ENCODE data around the gene RBP5.

RBP5 gene, protein sequence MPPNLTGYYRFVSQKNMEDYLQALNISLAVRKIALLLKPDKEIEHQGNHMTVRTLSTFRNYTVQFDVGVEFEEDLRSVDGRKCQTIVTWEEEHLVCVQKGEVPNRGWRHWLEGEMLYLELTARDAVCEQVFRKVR

DNA sequence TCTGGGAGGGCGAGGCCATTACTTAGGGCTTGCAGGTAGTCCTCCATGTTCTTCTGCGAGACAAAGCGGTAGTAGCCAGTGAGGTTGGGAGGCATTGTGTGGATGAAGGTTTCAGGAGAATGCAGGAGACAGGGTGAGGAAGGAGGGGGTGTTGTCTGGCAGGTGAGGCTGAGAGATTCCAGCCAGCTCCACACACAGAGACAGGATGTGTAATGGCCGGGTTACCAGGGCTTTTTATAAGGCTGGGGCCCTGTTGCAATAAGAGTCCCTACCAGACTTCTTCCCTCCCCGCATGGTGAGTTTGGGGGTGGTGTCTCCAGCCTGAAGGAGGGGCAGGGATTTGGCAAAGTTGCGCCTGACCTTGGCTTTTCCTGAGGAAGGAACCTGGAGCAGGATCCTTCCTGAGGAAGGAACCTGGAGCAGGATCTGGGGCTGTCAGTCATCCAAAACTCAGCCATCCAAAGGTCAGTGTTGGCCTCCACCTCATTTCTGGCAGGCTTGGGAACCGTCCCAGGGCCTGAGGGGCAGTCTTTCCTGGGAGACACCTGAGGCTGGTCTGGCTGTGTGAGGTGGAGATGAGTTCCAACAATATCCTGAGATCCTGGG, at the start of gene RBP5:
TSS of gene RBP5 (minus strand) at position 209 of the 606 bp plus-strand sequence. CDS start at position 95, 114 bp downstream.
- DNase-seq (ENCODE audit: low read depth), result no peak

DNA sequence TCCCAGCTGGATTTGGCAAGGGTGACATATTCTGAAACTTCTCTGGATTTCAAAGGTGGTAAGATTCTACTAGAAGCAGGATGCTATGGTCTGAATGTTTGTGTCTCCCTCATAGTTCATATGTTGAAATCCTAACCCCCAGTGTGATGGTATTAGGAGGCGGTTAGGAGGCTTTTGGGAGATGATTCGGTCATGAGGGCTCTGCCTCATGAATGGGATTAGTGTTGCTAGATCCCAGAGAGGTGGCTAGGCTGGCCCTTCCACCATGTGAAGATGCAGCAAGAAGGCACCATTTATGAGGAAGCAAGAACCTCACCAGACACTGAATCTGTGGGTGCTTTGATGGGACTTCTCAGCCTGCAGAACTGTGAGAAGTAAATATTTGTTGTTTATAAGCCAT, 49.8 kb upstream of the RBP5 start:
- no peak for DNase-seq (ENCODE audit: low read depth)

DNA sequence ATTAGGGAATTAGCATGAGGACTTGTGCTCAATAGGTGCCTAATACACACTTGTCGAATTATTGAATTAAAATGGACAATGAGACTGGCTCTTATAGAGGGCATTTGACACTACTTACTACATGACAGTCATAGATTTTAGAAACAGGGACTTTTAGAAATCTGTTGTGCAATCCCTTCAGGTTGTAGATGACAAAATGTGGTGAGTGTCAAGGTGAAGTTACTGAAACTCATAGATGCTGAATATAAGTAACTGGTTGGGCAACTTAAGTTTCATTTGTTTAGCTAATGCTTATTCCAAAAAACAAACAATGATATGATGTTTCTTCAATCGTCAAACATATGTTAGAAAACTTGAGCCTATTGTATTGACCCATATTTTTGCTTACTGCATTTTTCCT, 47.9 kb upstream of the RBP5 start:
- DNase-seq (ENCODE audit: low read depth), result no peak

DNA sequence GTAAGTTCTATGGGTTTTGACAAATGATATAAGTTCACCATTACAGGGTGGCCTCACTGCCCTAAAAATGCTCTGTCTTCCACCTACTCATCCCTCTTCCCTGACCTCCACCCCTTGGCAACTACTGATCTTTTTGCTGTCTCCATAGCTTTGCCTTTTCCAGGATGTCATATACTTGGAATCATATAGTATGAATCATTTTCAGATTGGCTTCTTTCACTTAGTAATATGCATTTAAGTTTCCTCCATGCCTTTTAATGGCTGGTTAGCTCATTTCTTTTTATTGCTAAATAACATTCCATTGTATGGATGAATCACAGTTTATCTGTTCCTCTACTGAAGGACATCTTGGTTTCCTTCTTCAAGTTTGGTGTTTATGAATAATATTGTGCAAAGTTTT, 46.8 kb upstream of the RBP5 start:
- DNase-seq (ENCODE audit: low read depth), result no peak

DNA sequence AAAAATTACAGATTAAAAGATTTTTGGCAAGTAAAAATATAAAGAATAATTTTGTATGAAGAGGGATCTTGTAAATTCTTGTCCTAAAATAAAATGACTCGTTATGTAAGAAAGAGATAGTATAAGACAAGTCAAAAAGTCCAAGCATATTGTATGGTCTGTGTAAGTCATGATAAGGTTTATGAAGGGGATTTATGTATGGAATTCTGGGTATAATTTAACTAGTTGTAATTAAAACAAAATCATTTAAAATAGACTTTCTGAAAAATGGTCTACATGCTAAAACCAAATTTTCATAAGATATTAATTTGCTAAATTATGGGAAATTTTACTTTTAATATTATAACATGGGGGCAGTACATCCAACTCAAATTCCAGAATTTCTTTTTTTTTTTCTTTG, 43.2 kb upstream of the RBP5 start:
- DNase-seq (ENCODE audit: low read depth), result no peak

DNA sequence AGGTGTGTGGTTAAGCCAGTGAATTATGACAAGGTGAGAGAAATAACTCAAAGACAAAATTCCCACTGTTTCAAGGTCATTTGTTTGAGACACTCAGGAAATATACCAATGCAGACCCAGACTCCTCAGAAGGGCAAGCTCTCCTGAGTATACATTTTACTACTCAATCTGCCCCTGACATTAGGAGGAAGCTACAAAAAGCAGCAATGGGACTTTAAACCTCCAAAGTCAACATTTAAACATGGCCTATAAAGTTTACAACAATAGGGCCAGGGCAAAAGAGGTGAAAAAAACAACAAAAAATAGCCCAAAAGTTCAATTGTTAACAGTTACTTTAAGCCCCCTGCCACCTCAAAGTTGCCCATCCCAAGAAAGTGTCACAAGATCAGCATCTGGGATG, 41.3 kb upstream of the RBP5 start:
- no peak for DNase-seq (ENCODE audit: low read depth)

DNA sequence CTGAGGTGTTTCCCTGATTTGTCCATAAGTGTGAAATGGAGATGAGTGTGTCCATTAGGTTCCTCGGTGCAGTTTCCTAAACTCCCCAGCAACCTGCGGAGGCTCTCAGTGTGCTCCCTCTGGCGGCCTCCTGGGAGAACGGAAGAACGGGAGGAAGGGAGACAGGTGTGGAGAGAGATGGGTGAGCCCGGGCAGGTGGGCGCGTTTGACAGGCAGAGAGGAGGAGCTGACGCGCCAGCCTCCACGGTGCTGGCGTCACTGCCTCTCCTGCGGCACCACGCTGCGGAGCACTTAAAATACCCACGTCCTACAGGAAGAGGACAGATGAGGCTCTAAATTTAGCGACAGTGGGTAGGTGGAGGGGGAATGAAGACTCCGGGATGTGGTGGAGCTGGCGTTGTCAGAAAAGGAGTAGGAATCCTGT, 34.0 kb upstream of the RBP5 start:
- no peak for DNase-seq (ENCODE audit: low read depth)

DNA sequence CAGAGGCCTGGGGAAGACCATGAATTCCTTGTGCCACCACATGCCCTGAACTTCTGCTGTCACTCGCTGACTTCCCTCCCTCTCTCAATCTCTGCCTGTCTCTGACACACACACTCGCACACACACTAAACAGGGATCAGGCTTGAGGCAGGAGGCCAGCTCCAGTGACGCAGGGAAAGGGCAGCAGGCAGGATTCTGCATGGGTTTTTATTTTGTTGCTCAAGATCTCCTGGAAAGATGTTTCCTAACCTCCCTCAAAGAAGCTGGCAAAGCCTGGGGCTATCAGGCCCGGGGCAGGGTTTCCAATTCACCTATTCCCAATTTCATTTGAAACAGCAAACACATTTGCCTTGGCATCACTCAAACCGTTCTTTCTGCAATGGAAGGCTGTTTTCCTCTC, 33.1 kb upstream of the RBP5 start:
- DNase-seq (ENCODE audit: low read depth), result no peak

DNA sequence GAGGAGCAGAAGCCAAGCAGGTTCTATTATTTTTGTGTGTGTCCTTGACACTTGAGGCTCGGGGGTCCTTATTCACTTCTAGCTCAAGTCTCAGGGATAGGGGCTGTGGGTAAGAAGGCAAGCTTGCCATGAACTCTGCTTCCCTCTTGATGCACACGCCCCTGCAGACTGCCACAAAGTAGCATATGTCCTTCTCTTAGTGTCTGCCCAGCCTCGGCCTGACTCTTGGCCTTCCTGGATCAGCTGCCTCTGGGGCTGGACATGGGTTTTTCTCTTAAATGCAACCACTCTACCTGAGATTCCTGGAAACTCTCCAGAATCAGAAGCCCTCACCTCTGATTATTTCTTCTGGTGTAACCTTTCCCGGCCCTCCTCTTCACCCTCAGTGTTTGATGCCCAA, 32.6 kb upstream of the RBP5 start:
- DNase-seq (ENCODE audit: low read depth), result no peak

DNA sequence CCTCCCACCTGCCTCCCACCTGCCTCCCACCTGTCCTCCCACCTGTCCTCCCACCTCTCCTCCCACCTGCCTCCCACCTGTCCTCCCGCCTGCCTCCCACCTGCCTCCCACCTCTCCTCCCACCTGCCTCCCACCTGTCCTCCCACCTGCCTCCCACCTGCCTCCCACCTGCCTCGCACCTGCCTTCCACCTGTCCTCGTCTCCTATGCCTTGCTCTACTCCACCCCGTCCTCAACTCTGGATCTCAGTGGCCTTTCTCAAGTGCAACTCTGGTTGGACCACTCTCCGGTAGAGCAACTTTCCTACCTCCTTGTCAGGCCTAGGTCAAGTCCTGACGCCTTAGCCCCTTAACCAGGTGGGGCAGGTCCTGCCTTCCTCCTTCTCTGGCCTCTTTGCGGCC, 31.5 kb upstream of the RBP5 start:
- no peak for DNase-seq (ENCODE audit: low read depth)

DNA sequence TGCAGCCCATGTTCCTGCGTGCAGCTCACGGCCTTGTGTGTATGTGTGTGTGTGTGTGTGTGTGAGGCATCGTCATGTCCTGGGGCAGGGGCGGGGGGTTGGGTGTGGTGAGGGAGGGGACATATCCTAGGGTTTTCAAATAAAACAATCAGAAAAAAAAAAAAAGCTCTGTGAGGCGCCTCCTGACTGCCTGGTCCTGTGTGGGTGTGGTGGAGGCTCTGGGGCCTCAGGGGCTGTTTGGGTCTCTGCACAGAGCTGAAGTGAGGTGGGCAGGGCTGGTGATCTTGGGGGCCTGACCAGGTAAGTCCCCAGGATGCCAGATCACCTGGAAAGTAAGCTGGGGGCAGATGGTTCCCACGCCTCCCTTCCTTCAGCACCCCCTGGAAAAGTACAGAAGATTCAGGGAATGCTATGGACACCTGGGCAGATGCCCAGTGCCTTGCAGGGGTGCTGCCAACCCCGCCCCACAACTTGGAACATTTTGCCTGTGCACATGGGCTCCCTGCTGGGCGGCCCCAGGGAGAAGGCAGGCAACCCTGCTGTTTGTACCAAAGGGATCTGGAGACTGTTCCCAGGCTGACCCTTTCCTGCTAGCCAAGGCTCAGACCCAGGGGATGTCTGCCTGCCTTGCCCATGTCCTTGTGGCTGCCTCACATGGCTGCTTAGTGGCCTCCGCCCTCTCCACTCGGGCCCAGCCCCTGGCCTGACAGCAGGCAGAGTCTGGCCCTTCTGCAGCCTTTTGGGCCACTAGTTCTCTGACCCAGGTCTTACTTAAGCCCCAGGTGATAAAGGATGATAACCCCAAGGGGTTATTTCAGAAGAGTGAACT, 30.3 kb upstream of the RBP5 start:
- DNase-seq (ENCODE audit: low read depth), result no peak

DNA sequence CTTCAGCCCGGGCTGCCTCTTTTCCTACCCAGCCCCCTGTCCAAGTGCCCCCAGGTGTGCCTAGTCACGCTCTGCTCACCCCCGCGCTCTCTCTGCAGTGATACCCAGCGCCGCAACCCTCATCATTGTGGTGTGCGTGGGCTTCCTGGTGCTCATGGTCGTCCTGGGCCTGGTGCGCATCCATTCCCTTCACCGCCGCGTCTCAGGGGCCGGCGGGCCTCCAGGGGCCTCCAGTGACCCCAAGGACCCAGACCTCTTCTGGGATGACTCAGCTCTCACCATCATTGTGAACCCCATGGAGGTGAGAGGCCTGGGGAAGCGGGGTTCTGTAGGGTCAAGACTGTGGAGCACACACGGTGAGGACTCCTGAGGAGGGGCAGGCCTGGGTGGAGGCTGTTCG, 28.7 kb upstream of the RBP5 start:
- DNase-seq (ENCODE audit: low read depth), result no peak

DNA sequence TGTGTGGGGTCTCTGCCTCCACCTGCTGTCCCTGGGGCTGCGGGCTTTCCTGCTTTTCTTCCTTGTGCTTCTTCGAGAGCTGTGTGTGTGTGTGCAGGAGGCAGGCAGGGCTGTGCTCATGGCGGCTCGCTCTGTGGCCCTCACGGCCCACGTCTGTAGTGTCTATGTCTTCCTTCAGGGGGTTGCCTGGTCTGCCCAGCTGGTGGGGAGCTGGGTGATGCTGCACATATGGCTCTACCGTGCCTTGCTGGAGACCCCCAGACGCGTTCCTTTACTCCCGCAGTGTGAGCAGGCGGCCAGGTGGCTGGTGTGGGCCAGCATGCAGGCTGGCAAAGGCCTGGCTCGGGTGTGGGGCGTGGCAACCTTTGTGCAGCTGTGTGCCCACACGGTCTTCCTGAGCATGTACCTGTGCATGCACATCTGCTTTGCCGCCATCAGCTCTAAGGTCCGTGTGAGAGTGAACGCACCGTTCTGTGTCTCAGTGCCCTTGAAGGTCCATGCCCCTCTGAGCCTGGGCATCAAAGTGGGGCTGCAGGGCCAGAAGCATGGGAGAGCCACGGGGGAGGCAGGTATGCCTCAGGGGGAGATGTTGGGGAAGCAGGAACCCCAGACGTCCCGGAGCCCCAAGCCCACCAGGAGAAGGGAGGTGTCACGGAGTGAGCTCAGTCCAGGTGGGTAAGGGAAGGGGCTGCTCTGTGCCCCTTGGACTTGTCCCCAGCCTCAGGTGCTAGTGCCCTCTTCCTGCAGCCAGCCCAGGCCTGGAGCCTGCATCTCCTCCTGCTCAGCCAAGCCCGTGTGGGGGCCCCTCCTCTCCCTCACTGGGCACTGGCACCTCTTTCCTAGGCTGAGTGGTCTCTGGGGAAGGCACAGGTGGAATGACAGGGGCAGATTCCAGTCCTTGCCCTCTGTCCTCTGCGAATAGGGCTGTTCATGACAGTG, 27.8 kb upstream of the RBP5 start:
- no peak for DNase-seq (ENCODE audit: low read depth)

DNA sequence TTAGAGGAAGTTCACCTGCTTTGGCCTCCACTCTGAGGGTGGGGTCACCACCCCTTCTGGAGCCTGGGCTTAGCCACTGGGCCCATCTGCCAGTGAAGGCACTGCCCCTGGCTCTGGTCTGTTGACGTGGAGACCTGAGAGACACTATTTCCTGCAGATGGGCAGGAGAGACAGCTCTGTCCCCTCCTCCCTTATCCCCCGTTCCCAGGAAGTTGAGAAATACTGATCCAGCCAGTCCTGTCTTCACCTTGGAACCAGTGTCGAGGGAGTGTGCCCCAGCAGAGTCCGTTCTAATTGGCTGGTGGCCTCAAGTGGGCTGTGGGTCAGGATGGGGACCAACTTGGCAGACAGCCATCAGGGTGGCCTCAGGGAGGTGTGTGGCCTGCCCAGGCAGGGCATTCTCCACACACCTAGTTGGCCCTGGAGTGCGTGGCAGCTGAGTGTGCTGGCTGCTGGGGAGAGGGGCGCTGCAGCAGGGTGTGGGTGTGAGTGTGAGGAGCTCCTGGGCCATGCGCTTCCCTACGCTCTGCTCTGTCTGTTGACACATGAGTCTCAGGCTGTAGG, 26.9 kb upstream of the RBP5 start:
- no peak for DNase-seq (ENCODE audit: low read depth)

DNA sequence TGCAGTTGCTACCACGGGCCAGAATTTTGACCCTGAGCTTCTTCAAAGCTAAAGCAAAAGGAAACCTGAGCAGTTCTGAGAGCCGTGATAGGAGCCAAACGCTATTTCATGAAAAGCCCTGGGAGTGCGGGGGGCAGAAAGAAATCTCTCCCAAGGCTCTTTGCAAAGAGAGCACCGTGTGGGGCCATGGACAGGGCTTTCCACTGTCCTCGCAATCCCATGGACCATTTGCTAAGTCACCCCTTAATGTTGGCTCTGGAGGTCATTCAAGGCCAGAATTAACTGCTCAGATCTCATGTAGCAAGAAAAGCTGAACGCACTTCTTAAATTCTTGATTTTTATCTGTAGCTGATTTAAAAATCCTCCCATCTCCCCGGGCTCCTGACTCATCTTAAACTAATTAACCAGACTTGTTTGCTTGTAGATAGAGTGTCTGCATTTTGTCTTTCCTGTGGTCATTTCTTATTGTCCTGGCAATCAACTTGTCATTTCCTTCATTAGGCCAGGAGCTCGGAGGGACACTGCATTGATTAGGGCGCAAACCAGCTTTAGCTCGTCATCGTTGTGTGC, 26.3 kb upstream of the RBP5 start:
- DNase-seq (ENCODE audit: low read depth), result no peak

DNA sequence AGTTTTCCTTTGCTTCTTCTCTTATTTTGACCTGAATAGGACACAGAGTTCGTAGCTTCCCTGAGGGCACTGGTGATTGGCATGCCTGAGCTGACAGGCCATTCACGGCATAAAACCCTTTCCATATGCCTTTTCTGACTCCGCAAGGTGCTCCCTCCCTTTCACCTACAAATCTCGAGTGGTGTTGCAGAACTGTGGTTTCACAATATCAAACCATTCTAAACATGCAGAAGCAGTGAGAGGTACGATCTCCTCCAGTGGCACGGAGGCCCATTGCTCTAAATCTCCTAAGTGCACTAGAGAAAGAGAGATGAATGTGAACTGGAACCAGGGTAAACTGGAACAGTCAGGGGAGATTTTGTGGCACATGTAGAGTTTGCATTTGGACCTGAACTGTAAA, 25.4 kb upstream of the RBP5 start:
- DNase-seq (ENCODE audit: low read depth), result no peak

DNA sequence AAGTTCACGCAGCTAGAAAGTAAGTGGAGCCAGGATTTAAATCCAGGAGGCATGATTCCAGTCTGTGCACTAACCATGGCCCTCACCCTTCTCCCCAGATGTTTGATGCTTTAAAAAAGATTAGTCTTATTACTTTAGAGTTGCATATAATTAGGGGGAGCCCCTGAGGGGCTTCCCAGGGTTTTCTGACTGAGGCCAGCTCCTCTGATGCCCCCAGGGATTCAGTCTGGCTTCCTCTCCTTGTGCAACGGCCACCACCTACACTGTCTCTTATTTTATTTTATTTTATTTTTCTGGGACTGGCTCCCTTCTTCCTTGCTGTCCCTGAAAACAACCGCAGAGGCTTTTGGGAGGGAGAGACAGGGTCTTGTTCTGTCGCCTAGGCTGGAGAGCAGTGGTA, 24.1 kb upstream of the RBP5 start:
- no peak for DNase-seq (ENCODE audit: low read depth)

DNA sequence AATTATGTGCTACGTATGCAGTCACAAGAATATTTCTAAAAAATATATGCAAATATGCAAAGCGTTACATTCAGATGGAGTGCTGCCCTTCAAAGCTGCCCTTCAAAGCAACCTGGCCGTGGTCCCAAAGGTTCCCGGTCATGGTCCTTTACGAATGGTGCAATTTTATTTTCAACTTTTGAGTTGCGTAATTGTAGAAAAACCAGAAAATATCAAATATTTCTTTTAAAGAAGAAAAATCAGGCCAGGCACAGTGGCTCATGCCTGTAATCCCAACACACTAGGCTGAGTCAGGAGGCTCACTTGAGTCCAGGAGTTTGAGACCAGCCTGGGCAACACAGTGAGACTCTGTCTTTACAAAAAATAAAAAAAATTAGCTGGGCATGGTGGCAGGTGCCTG, 22.8 kb upstream of the RBP5 start:
- no peak for DNase-seq (ENCODE audit: low read depth)

DNA sequence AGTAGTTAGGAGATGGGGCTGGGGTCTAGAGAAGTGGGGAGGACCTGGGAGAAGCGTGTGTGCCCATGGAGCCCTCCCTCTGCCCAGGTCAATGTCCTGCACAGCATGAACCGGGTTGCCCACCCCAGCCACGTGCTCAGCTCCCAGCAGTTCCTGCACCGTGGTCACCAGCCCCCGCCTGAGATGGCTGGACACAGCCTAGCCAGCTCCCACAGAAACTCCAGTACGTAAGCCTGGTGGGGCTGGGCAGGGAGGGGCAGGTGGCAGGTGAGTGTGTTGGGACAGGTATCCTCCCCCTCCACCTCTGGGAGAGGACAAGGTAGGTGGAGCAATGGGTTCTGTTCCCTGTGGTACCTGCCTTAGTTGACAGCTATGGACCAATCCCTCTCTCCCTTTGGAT, 22.2 kb upstream of the RBP5 start:
- DNase-seq (ENCODE audit: low read depth), result no peak

DNA sequence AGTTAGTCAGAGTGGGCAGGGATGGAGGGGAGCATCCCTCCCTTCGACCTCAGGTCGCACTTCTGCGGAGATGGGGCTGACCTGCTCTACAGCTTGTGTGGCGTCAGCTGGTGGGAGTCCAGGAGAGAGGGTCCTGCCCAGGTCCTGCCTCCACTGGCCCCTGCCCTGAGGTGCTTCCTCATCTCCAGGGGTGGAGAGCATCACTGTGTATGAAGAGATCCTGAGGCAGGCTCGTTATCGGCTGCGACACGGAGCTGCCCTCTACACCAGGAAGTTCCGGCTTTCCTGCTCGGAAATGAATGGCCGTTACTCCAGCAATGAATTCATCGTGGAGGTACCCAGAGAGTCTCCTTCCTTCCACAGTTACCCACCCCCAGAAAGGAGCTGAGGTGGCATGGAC, 21.7 kb upstream of the RBP5 start:
- no peak for DNase-seq (ENCODE audit: low read depth)

DNA sequence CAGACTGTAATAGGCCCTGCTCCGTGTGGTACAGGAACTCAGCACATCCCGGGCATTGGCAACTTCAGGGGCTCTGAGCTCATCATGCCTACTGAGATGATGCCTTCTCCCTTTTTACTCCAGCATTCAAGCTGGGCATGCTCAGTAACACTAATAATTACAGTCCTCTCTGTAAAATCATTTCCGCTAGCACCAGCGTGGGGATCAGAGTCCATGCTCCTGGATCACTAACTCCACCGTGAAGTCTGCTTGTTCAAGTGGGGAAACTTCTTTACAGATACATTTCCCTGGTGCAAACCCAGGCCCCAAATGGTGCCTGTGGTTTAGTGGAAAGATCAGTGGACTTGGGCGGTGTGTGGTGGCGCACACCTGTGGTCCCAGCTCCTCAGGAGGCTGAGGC, 18.2 kb upstream of the RBP5 start:
- DNase-seq (ENCODE audit: low read depth), result no peak

DNA sequence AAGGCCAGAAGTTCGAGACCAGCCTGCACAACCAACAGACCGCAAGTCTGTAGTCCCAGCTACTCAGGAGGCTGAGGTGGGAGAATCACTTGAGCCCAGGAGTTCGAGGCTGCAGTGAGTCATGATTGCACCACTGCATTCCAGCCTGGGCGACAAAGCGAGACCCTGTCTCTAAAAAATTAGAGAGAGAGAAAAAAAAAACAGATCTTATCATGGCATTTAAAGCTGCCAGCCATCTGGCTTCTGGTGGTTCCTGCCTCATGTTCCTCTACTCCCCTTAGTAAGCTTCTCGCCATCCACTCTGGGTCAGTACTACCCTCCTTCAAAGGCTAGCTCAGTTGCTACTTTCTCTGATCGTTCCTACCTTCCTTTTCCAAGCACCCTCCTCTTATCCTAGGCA, 17.5 kb upstream of the RBP5 start:
- DNase-seq (ENCODE audit: low read depth), result no peak

Measured in stimulated activated CD8-positive, alpha-beta memory T cell treated with anti-CD3 and anti-CD28 coated beads, Interleukin-4, amount 100 ng/mL, for 24 hours (primary cell).